ENCODE measurements around the gene IRF2BPL.

GRCh38 chr14:77039285-77040058 lies 11.0 kb upstream of the IRF2BPL start:
- TF ChIP-seq CTCF (conservative IDR thresholded peaks at IDR 0.05; ENCODE audit: low read length) (no peak), EZH2phosphoT487 (IDR thresholded peaks at IDR 0.05; ENCODE audit: borderline replicate concordance, low read depth, low read length) (no peak)

All from OCI-LY7 (cell line).